Measurements from ENCODE around the gene TMEM175. TPM values are rescaled to one million over a fixed set of nuclear protein-coding genes. Genes with fewer than 3 reads are reported as not detected.

Gene TMEM175
- total RNA-seq, 4 donors from 2014 or later, result 33.3 to 61.2 (median 39.0) TPM

- no peaks in the 10 kb centered on the region for H3K9me3 ChIP-seq
- no peaks in the 10 kb centered on the region for H3K27me3 ChIP-seq
- H3K4me1 ChIP-seq, result peaks cover 0 to 15% (median 0%) of the 10 kb centered on the region in 4 donors
- no peak overlapping the region for H3K4me3 ChIP-seq
- TF ChIP-seq EP300 (IDR thresholded peaks at IDR 0.05) (no peak), CTCF (IDR thresholded peaks at IDR 0.05) (no peak), POLR2A (IDR thresholded peaks at IDR 0.05) (no peak)
- H3K27ac ChIP-seq, result no peak overlapping the region
- DNase-seq (ENCODE audit: low spot score in 2 of 2), result no peak
- 58 to 74% methylated on average over 55 to 59 of the region's 62 CpGs for WGBS, 2 donors
- H3K36me3 ChIP-seq, result peaks cover 0 to 44% (median 0%) of the 10 kb centered on the region in 3 donors
These were observed 14.5 kb downstream of the TMEM175 start for GRCh38 chr4:946517-947471.

DNA sequence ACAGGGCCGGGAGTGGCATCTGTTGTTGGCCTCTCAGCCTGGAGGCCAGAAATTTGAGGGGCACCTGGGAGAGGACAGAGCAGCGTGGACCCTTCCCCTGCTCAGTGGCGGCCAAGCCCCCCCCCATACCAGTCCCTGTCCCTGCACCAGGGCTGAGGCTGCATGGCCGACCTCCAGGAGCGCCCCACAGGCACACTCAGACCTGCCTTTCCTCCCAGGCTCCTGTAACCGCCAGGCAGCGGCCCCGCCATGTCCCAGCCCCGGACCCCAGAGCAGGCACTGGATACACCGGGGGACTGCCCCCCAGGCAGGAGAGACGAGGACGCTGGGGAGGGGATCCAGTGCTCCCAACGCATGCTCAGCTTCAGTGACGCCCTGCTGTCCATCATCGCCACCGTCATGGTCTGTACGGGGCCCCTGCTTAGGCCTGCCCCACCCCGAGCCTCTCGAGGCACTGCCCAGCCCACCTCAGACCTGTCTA, 15.3 kb downstream of the TMEM175 start:
- no peak for DNase-seq (ENCODE audit: low spot score in 2 of 2)
- H3K27me3 ChIP-seq, result no peaks in the 10 kb centered on the region
- H3K4me3 ChIP-seq, result no peak overlapping the region
- H3K9me3 ChIP-seq, result no peaks in the 10 kb centered on the region
- 88 to 89% methylated on average over 13 to 16 of the region's 19 CpGs for WGBS, 2 donors
- H3K36me3 ChIP-seq, result peaks cover 0 to 50% (median 0%) of the 10 kb centered on the region in 3 donors
- H3K4me1 ChIP-seq, result peaks cover 0 to 15% (median 0%) of the 10 kb centered on the region in 4 donors
- TF ChIP-seq POLR2A (IDR thresholded peaks at IDR 0.05), result no peak
- no peak for TF ChIP-seq CTCF (IDR thresholded peaks at IDR 0.05)
- no peak for TF ChIP-seq EP300 (IDR thresholded peaks at IDR 0.05)
- no peak overlapping the region for H3K27ac ChIP-seq

GRCh38 chr4:948101-948935, 16.1 kb downstream of the TMEM175 start:
- TF ChIP-seq POLR2A (IDR thresholded peaks at IDR 0.05), result no peak
- no peak for TF ChIP-seq CTCF (IDR thresholded peaks at IDR 0.05)
- no peak for TF ChIP-seq EP300 (IDR thresholded peaks at IDR 0.05)
- no peak overlapping the region for H3K27ac ChIP-seq
- H3K9me3 ChIP-seq, result no peaks in the 10 kb centered on the region
- peaks cover 0 to 15% (median 0%) of the 10 kb centered on the region in 4 donors for H3K4me1 ChIP-seq
- 83% methylated on average over 23 to 31 of the region's 33 CpGs for WGBS, 2 donors
- H3K4me3 ChIP-seq, result no peak overlapping the region
- no peaks in the 10 kb centered on the region for H3K27me3 ChIP-seq
- peaks cover 0 to 56% (median 0%) of the 10 kb centered on the region in 3 donors for H3K36me3 ChIP-seq
- DNase-seq (ENCODE audit: low spot score in 2 of 2), result no peak

DNA sequence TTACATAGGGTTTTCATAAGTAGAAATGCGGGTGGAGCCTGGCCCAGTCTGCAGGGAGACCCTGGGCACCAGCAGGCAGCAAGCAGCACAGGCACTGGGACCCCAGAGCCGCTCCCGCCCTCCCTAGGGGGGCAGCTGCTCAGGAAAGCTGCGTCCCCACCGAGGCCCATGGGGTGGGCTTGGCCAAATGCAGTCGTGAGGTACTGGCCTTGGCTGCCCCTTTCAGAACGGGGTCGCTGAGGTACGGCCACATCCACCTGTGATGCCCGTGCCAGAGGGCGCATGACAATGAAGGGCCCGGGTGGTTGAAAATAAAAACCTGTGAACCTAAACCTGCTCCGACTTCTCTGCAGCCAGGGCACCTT, 16.7 kb downstream of the TMEM175 start:
- Histone ChIP-seq H3K36me3 (peaks cover 0 to 56% (median 0%) of the 10 kb centered on the region in 3 donors), H3K4me3 (no peak overlapping the region), H3K9me3 (no peaks in the 10 kb centered on the region), H3K27me3 (no peaks in the 10 kb centered on the region), H3K4me1 (peaks cover 0 to 15% (median 0%) of the 10 kb centered on the region in 4 donors), H3K27ac (no peak overlapping the region)
- no peak for DNase-seq (ENCODE audit: low spot score in 2 of 2)
- WGBS, 2 donors, result 88% methylated on average over 12 to 13 of the region's 13 CpGs
- no peak for TF ChIP-seq CTCF (IDR thresholded peaks at IDR 0.05)
- no peak for TF ChIP-seq EP300 (IDR thresholded peaks at IDR 0.05)
- no peak for TF ChIP-seq POLR2A (IDR thresholded peaks at IDR 0.05)

Data from tibial nerve (tissue), 4 donors.